ENCODE results near the gene ORM1.

The ORM1 gene

DNA sequence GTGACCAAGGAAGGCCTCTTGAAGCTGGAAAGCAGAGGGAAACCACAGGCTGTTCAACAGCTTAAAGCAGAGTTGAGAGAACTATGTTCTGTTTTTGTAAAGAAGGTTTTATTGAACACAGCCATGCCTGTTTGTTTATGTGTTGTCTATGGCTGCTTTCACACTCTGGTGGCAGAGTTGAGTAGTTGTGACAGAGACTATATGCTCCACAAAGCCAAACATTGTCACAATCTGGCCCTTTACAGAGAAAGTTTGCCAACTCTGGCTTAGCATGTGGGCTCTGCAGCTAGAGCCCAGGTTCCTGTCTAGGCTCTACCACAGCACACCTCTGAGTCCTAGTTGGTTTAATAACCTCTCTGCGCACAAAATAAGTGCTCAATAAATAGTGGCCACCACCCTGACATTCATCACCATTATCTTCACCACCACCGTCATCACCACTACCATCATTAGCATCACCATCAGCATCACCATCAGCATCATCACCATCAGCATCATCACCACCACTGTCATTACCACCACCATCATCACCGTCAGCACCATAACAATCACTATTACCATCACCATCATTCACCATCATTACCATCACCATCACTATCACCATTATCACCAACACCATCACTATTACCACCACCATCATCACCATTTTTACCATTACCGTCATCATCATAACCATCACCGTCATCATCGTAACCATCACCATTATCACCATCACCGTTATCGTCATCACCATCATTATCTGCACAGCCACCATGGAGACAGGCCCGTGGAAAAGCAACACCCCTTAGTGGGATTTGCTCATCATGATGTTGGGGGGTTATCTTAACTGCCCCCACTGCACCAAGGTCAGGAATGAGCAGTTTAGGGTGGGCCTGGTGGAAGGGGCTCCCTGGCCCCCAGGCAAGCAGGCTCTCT, 46.6 kb downstream of the ORM1 start:
- Histone ChIP-seq H3K4me1 (ENCODE audit: control insufficient read depth, insufficient read depth, low read length) (peaks cover 7% of the 10 kb centered on the region), H3K9ac (ENCODE audit: low read length in 2 of 2) (no peak overlapping the region), H3K4me3 (ENCODE audit: low read length in 2 of 2) (no peak overlapping the region), H3K9me3 (ENCODE audit: control insufficient read depth in 2 of 2, low read length in 2 of 2) (no peaks in the 10 kb centered on the region), H3K36me3 (ENCODE audit: control insufficient read depth in 2 of 2, insufficient read depth in 2 of 2, low read length in 2 of 2) (peaks cover 31 to 33% of the 10 kb centered on the region in 2 donors), H3K27me3 (ENCODE audit: control insufficient read depth in 1 of 2, insufficient read depth in 2 of 2, low read length in 2 of 2) (no peaks in the 10 kb centered on the region), H3K27ac (ENCODE audit: low read length) (no peak overlapping the region)

GRCh38 chr9:114370251-114370967, 47.5 kb downstream of the ORM1 start:
- Histone ChIP-seq H3K27me3 (ENCODE audit: control insufficient read depth in 1 of 2, insufficient read depth in 2 of 2, low read length in 2 of 2) (no peaks in the 10 kb centered on the region), H3K4me3 (ENCODE audit: low read length in 2 of 2) (no peak overlapping the region), H3K4me1 (ENCODE audit: control insufficient read depth, insufficient read depth, low read length) (peaks cover 7% of the 10 kb centered on the region), H3K9me3 (ENCODE audit: control insufficient read depth in 2 of 2, low read length in 2 of 2) (no peaks in the 10 kb centered on the region), H3K27ac (ENCODE audit: low read length) (no peak overlapping the region), H3K36me3 (ENCODE audit: control insufficient read depth in 2 of 2, insufficient read depth in 2 of 2, low read length in 2 of 2) (peaks cover 27 to 33% of the 10 kb centered on the region in 2 donors), H3K9ac (ENCODE audit: low read length in 2 of 2) (no peak overlapping the region)

DNA sequence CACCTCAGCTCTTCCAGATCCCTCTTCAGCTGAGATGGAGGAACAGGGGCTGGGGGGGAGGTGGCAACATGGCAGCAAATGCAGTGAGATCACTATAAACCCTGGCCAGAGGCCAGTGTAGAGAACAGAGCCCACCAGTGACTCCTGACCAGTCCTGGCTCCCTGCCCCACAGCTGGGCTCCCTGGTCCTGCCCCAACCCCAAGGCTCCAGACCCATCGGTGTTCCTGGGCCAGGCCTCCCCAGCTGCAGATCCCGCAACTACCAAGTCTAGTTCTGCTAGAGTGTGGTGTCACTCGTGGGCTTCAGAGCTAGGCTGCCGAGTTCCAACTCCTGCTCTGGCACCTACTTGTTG, 48.0 kb downstream of the ORM1 start:
- H3K27me3 ChIP-seq (ENCODE audit: control insufficient read depth in 1 of 2, insufficient read depth in 2 of 2, low read length in 2 of 2): no peaks in the 10 kb centered on the region
- peaks cover 7% of the 10 kb centered on the region for H3K4me1 ChIP-seq (ENCODE audit: control insufficient read depth, insufficient read depth, low read length)
- H3K36me3 ChIP-seq (ENCODE audit: control insufficient read depth in 2 of 2, insufficient read depth in 2 of 2, low read length in 2 of 2): peaks cover 27 to 34% of the 10 kb centered on the region in 2 donors
- no peak overlapping the region for H3K27ac ChIP-seq (ENCODE audit: low read length)
- no peaks in the 10 kb centered on the region for H3K9me3 ChIP-seq (ENCODE audit: control insufficient read depth in 2 of 2, low read length in 2 of 2)
- no peak overlapping the region for H3K9ac ChIP-seq (ENCODE audit: low read length in 2 of 2)
- H3K4me3 ChIP-seq (ENCODE audit: low read length in 2 of 2): no peak overlapping the region

DNA sequence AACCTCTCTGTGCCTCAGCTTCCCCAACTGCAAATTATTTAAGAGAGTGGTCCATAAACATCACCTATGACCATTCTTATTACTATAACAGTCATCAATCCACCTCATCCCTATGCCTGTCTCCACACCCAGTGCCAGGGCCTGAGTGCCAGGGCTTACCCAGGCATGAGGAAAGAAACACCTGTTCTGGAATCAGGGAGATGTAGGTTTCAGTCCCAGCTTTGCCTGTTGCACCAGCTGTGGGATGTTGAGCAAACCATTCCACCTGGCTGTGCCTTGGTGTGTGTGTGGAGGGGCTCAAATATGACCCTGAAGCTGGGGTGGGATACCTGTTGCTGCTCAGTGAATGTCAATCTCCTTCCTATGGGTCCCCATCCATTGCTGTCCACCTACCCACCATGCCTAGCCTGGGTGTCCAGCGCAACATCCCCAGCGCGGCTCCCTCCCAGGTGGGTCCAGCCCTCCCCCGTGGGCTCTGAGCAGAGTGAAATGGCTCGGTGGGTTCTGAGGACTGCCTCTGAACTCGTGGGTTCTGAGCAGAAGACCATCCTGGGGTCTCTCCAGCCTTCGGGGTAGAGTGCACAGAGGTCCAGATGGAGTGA, 48.5 kb downstream of the ORM1 start:
- Histone ChIP-seq H3K27me3 (ENCODE audit: control insufficient read depth in 1 of 2, insufficient read depth in 2 of 2, low read length in 2 of 2) (no peaks in the 10 kb centered on the region), H3K9ac (ENCODE audit: low read length in 2 of 2) (no peak overlapping the region), H3K36me3 (ENCODE audit: control insufficient read depth in 2 of 2, insufficient read depth in 2 of 2, low read length in 2 of 2) (peaks cover 27 to 34% of the 10 kb centered on the region in 2 donors), H3K27ac (ENCODE audit: low read length) (no peak overlapping the region), H3K4me1 (ENCODE audit: control insufficient read depth, insufficient read depth, low read length) (peaks cover 7% of the 10 kb centered on the region), H3K4me3 (ENCODE audit: low read length in 2 of 2) (no peak overlapping the region), H3K9me3 (ENCODE audit: control insufficient read depth in 2 of 2, low read length in 2 of 2) (no peaks in the 10 kb centered on the region)

DNA sequence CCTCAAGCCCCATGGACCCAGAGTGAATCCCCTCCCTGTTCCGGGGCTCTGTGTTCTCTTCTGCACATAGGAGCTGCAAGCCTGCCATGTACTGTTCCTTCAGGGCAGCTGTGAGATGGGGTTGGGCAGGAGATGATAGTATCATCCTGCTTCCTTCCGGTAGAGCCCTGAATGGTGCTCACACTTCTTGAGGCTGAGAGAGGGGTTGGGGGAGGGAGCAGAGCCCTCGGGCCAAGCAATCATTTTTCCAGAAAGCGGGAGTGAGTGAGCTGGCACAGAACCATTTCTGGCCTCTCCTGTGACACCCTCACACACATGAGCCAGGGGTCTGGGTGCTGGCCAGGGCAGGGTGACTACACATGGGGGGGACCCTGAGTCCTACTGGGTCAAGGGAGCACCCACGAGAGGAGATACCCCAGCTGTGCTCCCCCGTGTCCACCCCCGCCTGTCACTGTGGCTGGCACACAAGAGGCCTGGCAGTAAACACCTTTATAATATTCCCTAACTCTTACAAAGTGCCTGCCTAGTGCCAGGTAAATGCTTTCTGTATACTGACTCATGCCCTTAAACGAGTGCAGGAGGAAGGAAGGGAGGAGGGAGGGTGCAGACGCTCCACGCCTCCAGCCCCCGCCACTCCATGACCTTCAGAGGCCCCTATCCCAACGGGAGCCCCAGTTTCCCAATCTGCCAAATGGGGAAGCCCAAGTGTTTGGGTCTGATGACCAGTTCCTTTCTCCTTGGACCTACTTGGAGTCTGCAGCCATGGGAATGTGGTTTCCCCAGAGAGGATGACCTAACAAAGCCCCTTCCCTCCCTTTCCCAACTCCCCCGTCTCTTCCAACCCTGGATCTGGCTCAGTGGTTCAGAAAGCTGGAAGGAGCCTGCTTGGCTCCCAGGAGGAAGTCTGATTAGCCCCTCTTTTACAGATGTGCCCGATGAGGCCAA, 49.3 kb downstream of the ORM1 start:
- Histone ChIP-seq H3K9me3 (ENCODE audit: control insufficient read depth in 2 of 2, low read length in 2 of 2) (no peaks in the 10 kb centered on the region), H3K36me3 (ENCODE audit: control insufficient read depth in 2 of 2, insufficient read depth in 2 of 2, low read length in 2 of 2) (peaks cover 30 to 38% of the 10 kb centered on the region in 2 donors), H3K4me1 (ENCODE audit: control insufficient read depth, insufficient read depth, low read length) (peaks cover 7% of the 10 kb centered on the region), H3K27me3 (ENCODE audit: control insufficient read depth in 1 of 2, insufficient read depth in 2 of 2, low read length in 2 of 2) (no peaks in the 10 kb centered on the region), H3K9ac (ENCODE audit: low read length in 2 of 2) (no peak overlapping the region), H3K4me3 (ENCODE audit: low read length in 2 of 2) (no peak overlapping the region), H3K27ac (ENCODE audit: low read length) (no peak overlapping the region)

- no peak overlapping the region for H3K27ac ChIP-seq (ENCODE audit: low read length)
- H3K36me3 ChIP-seq (ENCODE audit: control insufficient read depth in 2 of 2, insufficient read depth in 2 of 2, low read length in 2 of 2): peaks cover 27 to 37% of the 10 kb centered on the region in 2 donors
- no peak overlapping the region for H3K4me3 ChIP-seq (ENCODE audit: low read length in 2 of 2)
- H3K9ac ChIP-seq (ENCODE audit: low read length in 2 of 2): no peak overlapping the region
- H3K9me3 ChIP-seq (ENCODE audit: control insufficient read depth in 2 of 2, low read length in 2 of 2): no peaks in the 10 kb centered on the region
- H3K4me1 ChIP-seq (ENCODE audit: control insufficient read depth, insufficient read depth, low read length): peaks cover 7% of the 10 kb centered on the region
- no peaks in the 10 kb centered on the region for H3K27me3 ChIP-seq (ENCODE audit: control insufficient read depth in 1 of 2, insufficient read depth in 2 of 2, low read length in 2 of 2)
Observed at GRCh38 chr9:114372921-114373448, 50.1 kb downstream of the ORM1 start.

DNA sequence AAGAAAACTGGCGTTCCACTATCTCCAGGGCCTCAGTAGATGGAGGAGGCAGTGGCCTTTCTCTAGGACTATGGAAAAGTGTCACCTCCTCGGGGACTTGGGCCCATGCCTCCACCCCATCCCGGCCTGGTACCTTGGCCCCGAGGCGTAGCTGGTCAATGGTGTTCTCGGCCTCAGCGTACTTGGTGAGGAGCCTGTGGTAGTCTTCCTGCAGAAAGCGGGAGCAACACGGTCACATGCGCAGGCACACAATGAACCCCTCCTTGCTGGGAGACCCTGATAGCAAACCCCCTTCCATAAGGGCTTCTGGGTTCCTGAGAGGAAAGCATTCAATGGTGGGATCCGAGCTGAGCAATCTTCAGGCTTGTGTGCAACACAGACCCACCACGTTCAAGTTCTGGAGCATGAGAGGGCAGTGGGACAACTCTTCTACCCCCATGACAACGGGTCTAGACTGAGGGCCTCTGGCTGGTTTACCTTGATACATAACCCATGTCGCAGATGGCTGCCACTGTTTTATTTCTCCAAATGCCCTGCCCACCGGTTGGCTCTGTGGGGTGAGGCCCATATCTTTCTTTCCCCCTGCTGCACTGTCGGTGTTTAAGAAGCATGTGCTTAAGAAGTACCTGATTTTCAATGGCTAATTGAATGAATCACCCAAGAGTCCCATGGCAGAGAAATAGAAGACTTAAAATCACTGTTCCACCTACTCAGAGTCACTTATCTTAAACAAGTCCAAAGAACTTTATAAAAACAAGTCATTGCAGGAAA, 51.2 kb downstream of the ORM1 start:
- H3K9me3 ChIP-seq (ENCODE audit: control insufficient read depth in 2 of 2, low read length in 2 of 2): no peaks in the 10 kb centered on the region
- H3K4me3 ChIP-seq (ENCODE audit: low read length in 2 of 2): no peak overlapping the region
- no peak overlapping the region for H3K27ac ChIP-seq (ENCODE audit: low read length)
- no peaks in the 10 kb centered on the region for H3K27me3 ChIP-seq (ENCODE audit: control insufficient read depth in 1 of 2, insufficient read depth in 2 of 2, low read length in 2 of 2)
- H3K4me1 ChIP-seq (ENCODE audit: control insufficient read depth, insufficient read depth, low read length): peaks cover 7% of the 10 kb centered on the region
- H3K9ac ChIP-seq (ENCODE audit: low read length in 2 of 2): no peak overlapping the region
- peaks cover 26 to 34% of the 10 kb centered on the region in 2 donors for H3K36me3 ChIP-seq (ENCODE audit: control insufficient read depth in 2 of 2, insufficient read depth in 2 of 2, low read length in 2 of 2)

GRCh38 chr9:114374936-114375335, 52.0 kb downstream of the ORM1 start:
- Histone ChIP-seq H3K27ac (ENCODE audit: low read length) (no peak overlapping the region), H3K36me3 (ENCODE audit: control insufficient read depth in 2 of 2, insufficient read depth in 2 of 2, low read length in 2 of 2) (peaks cover 26 to 33% of the 10 kb centered on the region in 2 donors), H3K27me3 (ENCODE audit: control insufficient read depth in 1 of 2, insufficient read depth in 2 of 2, low read length in 2 of 2) (no peaks in the 10 kb centered on the region), H3K4me3 (ENCODE audit: low read length in 2 of 2) (no peak overlapping the region), H3K9ac (ENCODE audit: low read length in 2 of 2) (no peak overlapping the region), H3K9me3 (ENCODE audit: control insufficient read depth in 2 of 2, low read length in 2 of 2) (no peaks in the 10 kb centered on the region), H3K4me1 (ENCODE audit: control insufficient read depth, insufficient read depth, low read length) (peaks cover 7% of the 10 kb centered on the region)

- Histone ChIP-seq H3K27me3 (ENCODE audit: control insufficient read depth in 1 of 2, insufficient read depth in 2 of 2, low read length in 2 of 2) (no peaks in the 10 kb centered on the region), H3K9ac (ENCODE audit: low read length in 2 of 2) (no peak overlapping the region), H3K4me3 (ENCODE audit: low read length in 2 of 2) (no peak overlapping the region), H3K9me3 (ENCODE audit: control insufficient read depth in 2 of 2, low read length in 2 of 2) (no peaks in the 10 kb centered on the region), H3K36me3 (ENCODE audit: control insufficient read depth in 2 of 2, insufficient read depth in 2 of 2, low read length in 2 of 2) (peaks cover 26 to 33% of the 10 kb centered on the region in 2 donors), H3K4me1 (ENCODE audit: control insufficient read depth, insufficient read depth, low read length) (peaks cover 7% of the 10 kb centered on the region), H3K27ac (ENCODE audit: low read length) (no peak overlapping the region)
Observed at GRCh38 chr9:114375386-114376175, 52.7 kb downstream of the ORM1 start.
